ENCODE results near the gene CRK.
"Not testable (repeated sequence)": the region's sequence is repeated elsewhere in the genome, so short reads cannot be mapped to it uniquely, and the experiment has no call there.

The CRK gene

GRCh38 chr17:1384905-1385435, 71.1 kb downstream of the CRK start:
- H3K4me1 ChIP-seq, result peaks cover 19% of the 10 kb centered on the region

DNA sequence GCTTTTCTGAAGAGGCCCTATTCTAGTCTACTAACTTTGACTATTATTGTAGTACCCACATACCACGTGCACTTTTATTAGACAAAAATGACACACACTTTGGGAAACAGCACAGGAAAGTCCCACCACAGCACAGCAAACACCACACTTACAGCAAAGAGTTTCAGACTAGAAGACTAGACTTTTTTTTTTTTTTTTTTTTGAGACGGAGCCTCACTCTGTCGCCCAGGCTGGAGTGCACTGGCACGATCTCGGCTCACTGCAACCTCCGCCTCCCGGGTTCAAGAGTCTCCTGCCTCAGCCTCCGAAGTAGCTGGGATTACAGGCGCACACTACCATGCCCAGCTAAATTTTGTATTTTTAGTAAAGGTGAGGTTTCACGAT, 76.1 kb downstream of the CRK start:
- no peaks in the 10 kb centered on the region for H3K36me3 ChIP-seq (ENCODE audit: control insufficient read depth, insufficient read depth, low read length)
- H3K79me2 ChIP-seq, result peaks cover 97% of the 10 kb centered on the region
- peaks cover 35% of the 10 kb centered on the region for H3K4me1 ChIP-seq
- no peaks in the 10 kb centered on the region for H3K9me3 ChIP-seq (ENCODE audit: control insufficient read depth, low read length)
- no peak overlapping the region for H3K27ac ChIP-seq
- no peak overlapping the region for H3K4me2 ChIP-seq (ENCODE audit: low read length)
- no peak overlapping the region for H3K4me3 ChIP-seq (ENCODE audit: low read depth, low read length)
- no peak overlapping the region for H3K9ac ChIP-seq
- TF ChIP-seq, protein P1, sequence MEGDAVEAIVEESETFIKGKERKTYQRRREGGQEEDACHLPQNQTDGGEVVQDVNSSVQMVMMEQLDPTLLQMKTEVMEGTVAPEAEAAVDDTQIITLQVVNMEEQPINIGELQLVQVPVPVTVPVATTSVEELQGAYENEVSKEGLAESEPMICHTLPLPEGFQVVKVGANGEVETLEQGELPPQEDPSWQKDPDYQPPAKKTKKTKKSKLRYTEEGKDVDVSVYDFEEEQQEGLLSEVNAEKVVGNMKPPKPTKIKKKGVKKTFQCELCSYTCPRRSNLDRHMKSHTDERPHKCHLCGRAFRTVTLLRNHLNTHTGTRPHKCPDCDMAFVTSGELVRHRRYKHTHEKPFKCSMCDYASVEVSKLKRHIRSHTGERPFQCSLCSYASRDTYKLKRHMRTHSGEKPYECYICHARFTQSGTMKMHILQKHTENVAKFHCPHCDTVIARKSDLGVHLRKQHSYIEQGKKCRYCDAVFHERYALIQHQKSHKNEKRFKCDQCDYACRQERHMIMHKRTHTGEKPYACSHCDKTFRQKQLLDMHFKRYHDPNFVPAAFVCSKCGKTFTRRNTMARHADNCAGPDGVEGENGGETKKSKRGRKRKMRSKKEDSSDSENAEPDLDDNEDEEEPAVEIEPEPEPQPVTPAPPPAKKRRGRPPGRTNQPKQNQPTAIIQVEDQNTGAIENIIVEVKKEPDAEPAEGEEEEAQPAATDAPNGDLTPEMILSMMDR (IDR thresholded peaks at IDR 0.05), result no peak
- no peak overlapping the region for H2AFZ ChIP-seq
- H3K27me3 ChIP-seq (ENCODE audit: control insufficient read depth, insufficient read depth, low read length), result no peaks in the 10 kb centered on the region

More at GRCh38 chr17:1384905-1385435, 71.1 kb downstream of the CRK start:
- Histone ChIP-seq H3K9me3 (ENCODE audit: control insufficient read depth, low read length) (no peaks in the 10 kb centered on the region), H3K4me3 (ENCODE audit: low read depth, low read length) (no peak overlapping the region), H3K27me3 (ENCODE audit: control insufficient read depth, insufficient read depth, low read length) (no peaks in the 10 kb centered on the region), H3K27ac (no peak overlapping the region), H3K4me2 (ENCODE audit: low read length) (no peak overlapping the region), H3K9ac (no peak overlapping the region), H3K36me3 (ENCODE audit: control insufficient read depth, insufficient read depth, low read length) (no peaks in the 10 kb centered on the region), H2AFZ (no peak overlapping the region), H3K79me2 (peaks cover 80% of the 10 kb centered on the region)
- TF ChIP-seq, protein P1 (IDR thresholded peaks at IDR 0.05), result no peak

DNA sequence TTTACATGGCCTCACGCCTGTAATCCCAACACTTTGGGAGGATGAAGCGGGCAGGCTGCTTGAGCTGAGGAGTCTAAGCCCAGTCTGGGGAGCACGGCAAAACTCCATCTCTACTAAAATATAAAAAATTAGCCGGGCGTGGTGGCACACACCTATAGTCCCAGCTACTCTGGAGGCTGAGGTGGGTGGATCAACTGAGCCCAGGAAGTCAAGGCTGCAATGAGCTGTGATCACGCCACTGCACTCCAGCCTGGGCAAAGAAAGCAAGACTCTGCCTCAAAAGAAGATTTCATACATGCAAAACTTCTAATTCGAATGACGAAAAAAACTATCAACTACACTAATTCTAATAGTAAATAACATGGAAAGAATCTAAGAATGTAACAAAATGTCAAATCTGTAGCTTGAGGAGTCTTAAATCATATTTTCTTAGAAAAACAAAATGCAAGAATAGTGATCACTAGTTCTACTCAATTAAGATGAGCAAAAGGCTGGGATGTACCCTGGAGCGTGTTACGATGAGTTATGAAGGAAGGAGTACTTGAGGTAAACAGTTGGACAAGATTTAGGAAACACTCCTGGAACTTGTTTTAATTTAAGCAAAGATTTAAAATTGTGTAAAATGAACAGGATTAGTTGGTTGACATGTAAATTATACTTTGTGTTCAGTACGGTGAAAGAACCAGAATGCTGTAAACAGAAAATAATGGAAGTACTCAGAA, 76.7 kb downstream of the CRK start:
- peaks cover 97% of the 10 kb centered on the region for H3K79me2 ChIP-seq
- H3K9me3 ChIP-seq (ENCODE audit: control insufficient read depth, low read length), result no peaks in the 10 kb centered on the region
- TF ChIP-seq, protein P1 (IDR thresholded peaks at IDR 0.05), result no peak
- no peak overlapping the region for H3K4me2 ChIP-seq (ENCODE audit: low read length)
- H3K27me3 ChIP-seq (ENCODE audit: control insufficient read depth, insufficient read depth, low read length), result no peaks in the 10 kb centered on the region
- H3K4me3 ChIP-seq (ENCODE audit: low read depth, low read length), result no peak overlapping the region
- no peak overlapping the region for H3K9ac ChIP-seq
- no peaks in the 10 kb centered on the region for H3K36me3 ChIP-seq (ENCODE audit: control insufficient read depth, insufficient read depth, low read length)
- no peak overlapping the region for H3K27ac ChIP-seq
- no peak overlapping the region for H2AFZ ChIP-seq
- H3K4me1 ChIP-seq, result peaks cover 37% of the 10 kb centered on the region

- Histone ChIP-seq H3K4me1 (peaks cover 44% of the 10 kb centered on the region), H3K79me2 (peaks cover 97% of the 10 kb centered on the region)
- not testable (repeated sequence) for H3K27me3 ChIP-seq (ENCODE audit: control insufficient read depth, insufficient read depth, low read length); H3K9me3 ChIP-seq (ENCODE audit: control insufficient read depth, low read length); H3K9ac ChIP-seq; H3K36me3 ChIP-seq (ENCODE audit: control insufficient read depth, insufficient read depth, low read length); H3K4me3 ChIP-seq (ENCODE audit: low read depth, low read length); H3K27ac ChIP-seq; H3K4me2 ChIP-seq (ENCODE audit: low read length); H2AFZ ChIP-seq
These were observed 77.6 kb downstream of the CRK start for GRCh38 chr17:1378476-1378860.

- no peaks in the 10 kb centered on the region for H3K9me3 ChIP-seq (ENCODE audit: control insufficient read depth, low read length)
- no peak overlapping the region for H3K4me2 ChIP-seq (ENCODE audit: low read length)
- peaks cover 96% of the 10 kb centered on the region for H3K79me2 ChIP-seq
- H3K4me3 ChIP-seq (ENCODE audit: low read depth, low read length), result no peak overlapping the region
- H2AFZ ChIP-seq, result no peak overlapping the region
- no peak overlapping the region for H3K27ac ChIP-seq
- peaks cover 48% of the 10 kb centered on the region for H3K4me1 ChIP-seq
- TF ChIP-seq, protein P1 (IDR thresholded peaks at IDR 0.05), result no peak
- H3K27me3 ChIP-seq (ENCODE audit: control insufficient read depth, insufficient read depth, low read length), result no peaks in the 10 kb centered on the region
- no peaks in the 10 kb centered on the region for H3K36me3 ChIP-seq (ENCODE audit: control insufficient read depth, insufficient read depth, low read length)
- no peak overlapping the region for H3K9ac ChIP-seq
These were observed 78.7 kb downstream of the CRK start for GRCh38 chr17:1377334-1377733.
